A673 (cell line): ENCODE measurements around the gene PPIG.

Experiments used
- CTCF ChIP-seq: fragments of 300-800, 200-600 bp; sonication (generic); conservative IDR thresholded peaks from 2 replicates; pipeline ENCODE4 v1.5.1; 2017; ENCODE audit warnings: low read depth, mild to moderate bottlenecking, antibody characterized with exemption, low read length, moderate library complexity, mixed read lengths
- EZH2 ChIP-seq: fragments of 200-600 bp; sonication (generic); IDR thresholded peaks from 2 replicates; pipeline ENCODE4 v1.6.1; 2017; ENCODE audit warnings: borderline replicate concordance, low read depth, mild to moderate bottlenecking, mixed read lengths, antibody characterized with exemption, low read length; ENCODE audit not compliant: poor library complexity, severe bottlenecking

GRCh38 chr2:169579044-169579443 is 5.1 kb upstream of the PPIG start:
- no peak for TF ChIP-seq CTCF
- no peak for TF ChIP-seq EZH2
